Hematopoietic multipotent progenitor cell treated with erythropoietin and hydrocortisone succinate and interleukin-3 and kit ligand, for 17 days (in vitro differentiated cells): ENCODE data around the gene TPM1.

ENCODE experiments used
- DNase-seq: peaks from one replicate; pipeline ENCODE4 v3.0.0-alpha.2; 2015; ENCODE audit warnings: low spot score

TPM1 gene

GRCh38 chr15:63075015-63075983 is 32.8 kb downstream of the TPM1 start:
- no peak for DNase-seq

- DNase-seq = no peak
Observed at GRCh38 chr15:63075984-63076713, 33.6 kb downstream of the TPM1 start.

- no peak for DNase-seq
Observed at GRCh38 chr15:63076714-63077046, 34.1 kb downstream of the TPM1 start.

GRCh38 chr15:63077952-63078351 is 35.4 kb downstream of the TPM1 start:
- DNase-seq = no peak

GRCh38 chr15:63079947-63080626 is 37.5 kb downstream of the TPM1 start:
- no peak for DNase-seq

- no peak for DNase-seq
Observed at GRCh38 chr15:63080634-63081250, 38.2 kb downstream of the TPM1 start.

GRCh38 chr15:63082366-63082765 is 39.8 kb downstream of the TPM1 start:
- DNase-seq = no peak

GRCh38 chr15:63083044-63083443 is 40.5 kb downstream of the TPM1 start:
- no peak for DNase-seq

- DNase-seq = no peak
Observed at GRCh38 chr15:63083541-63083940, 41.0 kb downstream of the TPM1 start.

GRCh38 chr15:63084806-63085205 is 42.3 kb downstream of the TPM1 start:
- no peak for DNase-seq

GRCh38 chr15:63085289-63085688 is 42.7 kb downstream of the TPM1 start:
- DNase-seq = no peak

- DNase-seq = no peak
Observed at GRCh38 chr15:63086271-63086670, 43.7 kb downstream of the TPM1 start.

GRCh38 chr15:63086947-63087346 is 44.4 kb downstream of the TPM1 start:
- no peak for DNase-seq

GRCh38 chr15:63088533-63089245 is 46.1 kb downstream of the TPM1 start:
- no peak for DNase-seq

- DNase-seq = no peak
Observed at GRCh38 chr15:63089260-63090043, 46.9 kb downstream of the TPM1 start.

GRCh38 chr15:63090472-63090871 is 47.9 kb downstream of the TPM1 start:
- DNase-seq = no peak

- DNase-seq = no peak
Observed at GRCh38 chr15:63090887-63091286, 48.3 kb downstream of the TPM1 start.

GRCh38 chr15:63091679-63092446 is 49.3 kb downstream of the TPM1 start:
- no peak for DNase-seq

- DNase-seq = peak; percentile 90
Observed at GRCh38 chr15:63093486-63094205, 51.1 kb downstream of the TPM1 start.
